Muscle of arm (tissue), 14 donors: ENCODE results near the gene PAQR9. TPM values are rescaled to one million over a fixed set of nuclear protein-coding genes. Genes with fewer than 3 reads are reported as not detected.
A peak's percentile ranks its signal among the peaks of the same experiment; 100 is the strongest.
"Not testable (repeated sequence)": the region's sequence is repeated elsewhere in the genome, so short reads cannot be mapped to it uniquely, and the experiment has no call there.

ENCODE experiments used
- DNase-seq: peaks from one replicate; pipeline ENCODE4 v3.0.0-alpha.2; 2013
- long read RNA-seq, 11 donors: transcript quantifications; one replicate each; lab custom pipeline, GENCODE V29; 2026
- polyA plus RNA-seq, 12 donors: library from polyadenylated mRNA; unstranded; fragments of 120-200 nt; gene quantifications; one replicate each; pipeline ENCODE4 v1.2.1, GENCODE V29; 2013; ENCODE audit not compliant: insufficient read length in 12 of 12

Gene PAQR9
- polyA plus RNA-seq = under 1 TPM in 1 of 12 donors, not detected in 11; 0.27 TPM
- long read RNA-seq, donor 1 = 0 reads
- long read RNA-seq, donor 2 = 0 reads
- long read RNA-seq, donor 3 = 0 reads
- long read RNA-seq, donor 4 = 0 reads
- long read RNA-seq, donor 5 = 0 reads
- long read RNA-seq, donor 6 = 0 reads
- long read RNA-seq, donor 7 = 0 reads
- long read RNA-seq, donor 8 = 0 reads
- long read RNA-seq, donor 9 = 0 reads
- long read RNA-seq, donor 10 = 0 reads
- long read RNA-seq, donor 11 = 0 reads

DNA sequence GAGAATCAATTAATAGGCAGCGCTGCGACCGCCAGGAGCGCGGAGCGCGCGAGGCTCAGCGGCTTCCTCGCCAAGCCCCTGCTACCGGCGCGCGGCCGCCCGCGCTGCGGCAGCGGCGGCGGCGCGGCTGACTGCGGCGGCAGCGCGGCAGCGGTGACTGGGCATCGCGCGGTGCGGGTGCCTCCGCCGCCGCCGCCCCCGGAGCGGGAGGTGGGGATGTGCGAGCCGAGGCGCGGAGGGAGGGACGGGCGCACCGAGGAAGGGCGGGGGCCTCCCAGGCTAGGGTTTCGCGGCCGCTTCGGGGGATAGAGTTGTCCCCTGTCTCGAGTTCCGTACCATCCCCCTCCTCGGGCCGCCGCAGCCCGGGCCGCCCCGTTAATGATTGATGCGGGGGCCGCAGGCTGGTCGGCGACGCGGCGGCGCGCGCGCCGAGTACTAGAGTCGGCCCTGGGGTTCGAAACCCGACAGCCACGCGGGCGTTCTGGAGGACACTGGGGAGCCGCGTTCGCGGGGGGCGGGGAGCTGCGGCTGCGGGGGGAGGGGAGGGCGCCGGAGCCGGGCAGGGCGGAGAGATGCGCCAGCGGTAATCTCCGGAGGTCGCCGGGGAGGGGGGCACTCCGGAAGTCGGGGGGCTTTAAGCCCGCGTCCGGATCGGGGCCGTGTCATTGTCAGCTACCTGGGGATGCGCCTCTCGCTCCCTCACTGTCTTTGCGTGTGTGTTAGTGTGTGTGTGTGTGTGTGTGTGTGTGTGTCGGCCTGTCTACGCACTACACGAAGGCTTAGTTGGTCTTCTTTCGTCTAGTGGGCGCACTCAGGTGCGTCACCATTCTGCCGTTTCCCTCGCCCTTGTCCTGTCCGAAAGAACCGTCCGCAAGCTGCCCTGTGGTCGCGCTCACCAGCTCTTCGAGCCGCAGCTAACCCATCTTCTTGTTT is at the start of gene PAQR9:
Gene PAQR9, minus strand, starts transcription at position 159 of the 933 bp plus-strand sequence. CDS start 338 bp downstream, outside the sequence.
- DNase-seq = no peak

- no peak for DNase-seq
These were observed 48.2 kb upstream of the PAQR9 start for GRCh38 chr3:143011705-143012104.

DNA sequence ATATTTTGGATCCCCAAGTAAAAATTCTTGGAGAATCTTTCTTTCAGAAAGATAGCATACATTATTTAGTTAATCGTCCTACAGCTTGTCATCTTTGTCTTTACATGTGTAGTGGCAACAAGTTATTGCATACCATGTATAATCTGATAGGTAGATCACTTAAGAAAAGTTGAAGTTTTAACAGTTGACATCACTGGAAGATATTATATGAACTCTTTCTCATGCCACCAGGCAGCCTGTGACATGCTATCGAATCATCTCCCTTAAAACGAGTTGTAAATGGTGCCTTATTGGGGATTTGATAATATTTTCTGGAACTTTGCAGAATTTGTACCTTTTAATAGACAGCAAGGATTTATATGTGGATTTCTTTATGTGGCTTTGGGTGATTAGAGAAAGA is 46.5 kb upstream of the PAQR9 start:
- DNase-seq = no peak

GRCh38 chr3:143004823-143005222 is 41.3 kb upstream of the PAQR9 start:
- no peak for DNase-seq

DNA sequence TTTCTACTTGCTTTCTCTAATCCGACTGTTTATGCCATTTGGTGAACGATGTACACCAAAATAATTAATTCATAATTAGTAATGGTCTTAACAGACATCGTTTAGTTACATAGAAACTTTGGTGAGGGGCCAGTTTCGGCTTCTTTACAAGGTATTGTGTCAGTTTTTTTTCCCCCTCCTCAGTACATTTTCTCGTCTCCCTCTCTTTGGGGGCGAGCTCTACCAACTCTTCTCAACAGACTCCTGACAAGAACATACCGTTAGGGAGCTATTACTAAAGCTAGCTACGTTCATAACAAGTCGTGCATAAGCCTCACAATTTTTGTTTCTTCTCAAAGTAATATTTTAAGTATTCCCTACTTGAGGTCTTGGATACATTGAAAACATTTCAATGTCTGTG is 39.3 kb upstream of the PAQR9 start:
- DNase-seq = no peak

DNA sequence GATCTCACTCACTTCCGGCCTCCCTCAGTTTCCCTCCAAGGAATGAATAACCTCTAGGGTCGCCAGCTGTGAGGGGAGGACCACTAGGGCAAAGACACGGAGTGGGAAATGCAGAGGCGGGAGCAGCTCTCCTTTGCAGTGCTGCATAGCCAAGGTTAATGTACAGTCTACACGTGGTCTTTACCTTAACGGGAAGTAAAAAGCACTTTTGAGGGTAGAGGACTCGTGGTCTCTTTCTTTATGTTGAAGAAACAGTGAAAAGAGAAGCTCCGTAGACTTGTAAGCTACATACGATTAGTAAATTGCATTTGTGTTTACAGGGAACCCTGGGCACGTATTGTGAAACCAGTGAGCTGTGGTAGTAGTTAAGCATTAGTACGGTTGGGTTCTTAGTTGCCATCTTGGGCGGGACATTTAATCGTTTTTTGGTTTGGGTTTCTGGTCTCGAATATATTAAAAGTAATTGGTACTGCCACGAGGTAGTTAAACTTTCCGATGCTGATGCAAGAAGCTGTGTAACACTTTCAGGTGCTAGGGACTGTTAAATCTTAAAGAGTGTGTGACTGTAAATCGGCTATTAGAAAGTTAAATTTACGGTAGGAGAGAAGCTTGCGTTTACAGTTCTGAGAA is 38.7 kb upstream of the PAQR9 start:
- DNase-seq = peak; percentile 9

DNA sequence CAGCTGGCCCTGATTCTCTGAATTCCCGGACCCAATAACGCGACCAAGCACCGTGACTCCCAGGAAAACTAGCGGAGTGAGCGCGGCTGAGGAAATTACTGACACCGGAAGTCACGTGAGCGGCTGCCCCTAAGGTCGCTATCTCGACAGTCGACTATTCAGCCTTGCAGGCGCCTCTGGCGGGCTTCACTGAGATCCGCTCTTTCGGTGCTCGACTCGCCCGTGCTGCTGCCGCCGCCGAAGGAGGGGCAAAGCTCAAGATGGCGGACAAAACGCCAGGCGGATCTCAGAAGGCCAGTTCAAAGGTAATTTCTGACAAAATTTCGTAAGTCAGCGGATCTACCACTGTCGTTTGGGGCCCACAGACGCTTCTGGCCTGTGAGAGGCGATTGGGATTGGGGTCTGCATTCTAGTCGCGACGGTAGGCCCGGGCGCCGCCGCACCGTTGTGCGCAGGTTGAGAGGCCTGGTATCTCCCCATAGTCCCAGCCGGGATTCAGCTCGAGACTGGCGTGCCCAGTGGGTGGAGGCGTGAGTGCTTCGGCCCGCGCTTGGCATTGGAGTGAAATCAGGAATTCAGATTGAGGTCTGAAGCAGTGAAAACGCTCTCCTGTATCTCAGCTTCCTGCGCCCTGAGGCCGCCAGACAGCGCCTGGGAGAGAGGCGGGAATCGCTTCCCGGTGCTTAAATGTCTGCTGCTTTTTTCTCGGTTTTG is 38.1 kb upstream of the PAQR9 start, which contains the start of gene U2SURP:
Gene U2SURP, plus strand, starts transcription at position 202 of the 714 bp plus-strand sequence. Its CDS starts 59 bp downstream, at position 261.
- DNase-seq = peak; percentile 98

GRCh38 chr3:143001034-143001368 is 37.5 kb upstream of the PAQR9 start:
- no peak for DNase-seq

DNA sequence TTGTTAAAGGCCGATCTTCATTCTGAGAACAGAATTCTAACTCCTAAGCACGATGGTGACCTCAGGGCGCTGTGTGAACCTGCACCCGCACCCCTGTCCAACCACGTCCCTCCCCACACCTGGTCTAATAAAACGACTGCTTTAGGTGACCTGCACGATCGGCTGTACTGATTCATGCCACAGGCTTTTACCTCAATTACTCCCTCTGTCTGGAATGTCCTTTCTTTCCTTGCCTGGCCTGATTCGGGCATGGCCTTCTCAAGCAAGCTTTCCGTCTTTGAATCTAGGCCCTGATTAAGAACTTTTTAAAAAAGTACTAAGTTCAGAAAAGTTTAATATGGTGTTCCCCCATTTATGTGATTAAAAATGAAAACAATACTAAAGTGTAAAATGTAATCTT is 37.1 kb upstream of the PAQR9 start:
- peak; percentile 9 for DNase-seq

- DNase-seq = no peak
These were observed 36.4 kb upstream of the PAQR9 start for GRCh38 chr3:142999881-143000280.

DNA sequence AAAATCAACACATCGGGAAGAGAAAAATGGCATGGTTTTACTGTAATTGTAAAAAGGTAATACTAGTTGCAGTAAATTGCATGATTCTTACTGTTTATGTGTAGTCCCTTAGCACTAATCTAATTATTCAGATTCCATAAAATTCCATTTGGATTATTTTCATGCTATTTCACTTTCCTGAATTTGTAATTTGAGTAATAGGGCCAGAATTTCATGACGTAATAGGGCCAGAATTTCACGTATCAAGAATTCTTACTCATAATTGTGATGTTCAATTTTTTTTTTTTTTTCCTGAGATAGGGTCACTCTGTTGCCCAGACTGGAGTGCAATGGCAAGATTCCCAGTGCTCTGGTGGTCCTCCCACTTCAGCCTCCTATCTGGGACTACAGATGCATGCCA is 35.0 kb upstream of the PAQR9 start:
- no peak for DNase-seq

DNA sequence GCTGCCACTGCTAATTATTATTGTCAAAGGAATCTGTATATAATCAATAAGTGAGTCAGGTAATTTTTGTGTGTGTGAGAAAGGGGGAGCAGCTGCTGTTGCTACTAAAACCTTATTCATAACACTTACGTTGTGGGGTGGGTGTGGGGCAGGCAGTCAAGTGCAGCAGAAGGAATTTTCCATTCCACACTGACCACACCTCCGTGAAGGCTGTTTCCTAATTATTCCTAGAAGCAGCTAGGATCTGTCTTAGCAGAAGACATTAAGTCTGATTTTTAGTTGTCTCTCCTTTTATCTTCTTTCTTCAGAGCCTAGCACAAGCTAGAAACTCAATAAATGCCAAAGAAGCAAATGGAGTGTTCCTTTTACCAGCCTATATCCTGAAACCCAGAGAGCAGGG is 33.9 kb upstream of the PAQR9 start:
- DNase-seq = no peak

- DNase-seq = peak; percentile 45
These were observed 30.5 kb upstream of the PAQR9 start for GRCh38 chr3:142993958-142994442.

GRCh38 chr3:142992323-142992722 is 28.8 kb upstream of the PAQR9 start:
- no peak for DNase-seq

- DNase-seq = no peak
These were observed 27.2 kb upstream of the PAQR9 start for GRCh38 chr3:142990721-142991120.

DNA sequence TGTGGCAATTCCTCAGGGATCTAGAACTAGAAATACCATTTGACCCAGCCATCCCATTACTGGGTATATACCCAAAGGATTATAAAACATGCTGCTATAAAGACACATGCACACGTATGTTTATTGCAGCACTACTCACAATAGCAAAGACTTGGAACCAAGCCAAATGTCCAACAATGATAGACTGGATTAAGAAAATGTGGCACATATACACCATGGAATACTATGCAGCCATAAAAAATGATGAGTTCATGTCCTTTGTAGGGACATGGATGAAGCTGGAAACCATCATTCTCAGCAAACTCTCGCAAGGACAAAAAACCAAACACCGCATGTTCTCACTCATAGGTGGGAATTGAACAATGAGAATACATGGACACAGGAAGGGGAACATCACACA is 25.4 kb upstream of the PAQR9 start:
- not testable (repeated sequence) for DNase-seq

- not testable (repeated sequence) for DNase-seq
These were observed 24.7 kb upstream of the PAQR9 start for GRCh38 chr3:142988221-142988620.

DNA sequence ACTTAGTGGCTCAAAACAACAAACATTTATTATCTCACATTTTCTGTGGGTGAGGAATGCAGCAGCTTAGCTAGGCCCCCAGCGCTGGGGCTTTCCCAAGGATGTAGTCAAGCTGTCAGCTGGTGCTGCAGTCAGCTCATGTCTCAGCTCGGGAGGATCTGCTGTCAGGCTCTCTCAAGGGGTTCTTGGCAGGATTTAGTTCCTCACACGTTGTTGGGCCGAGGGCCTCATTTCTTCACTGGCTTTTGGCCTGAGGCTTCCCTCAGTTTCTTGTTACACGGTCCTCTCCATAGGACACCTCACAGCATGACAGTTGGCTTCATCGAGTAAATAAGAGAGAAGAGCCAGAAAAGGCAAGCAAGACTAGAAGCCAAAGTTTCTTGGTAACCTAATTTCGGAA is 24.2 kb upstream of the PAQR9 start:
- DNase-seq = no peak

- DNase-seq = peak; percentile 23
These were observed 23.7 kb upstream of the PAQR9 start for GRCh38 chr3:142987080-142987700.

DNA sequence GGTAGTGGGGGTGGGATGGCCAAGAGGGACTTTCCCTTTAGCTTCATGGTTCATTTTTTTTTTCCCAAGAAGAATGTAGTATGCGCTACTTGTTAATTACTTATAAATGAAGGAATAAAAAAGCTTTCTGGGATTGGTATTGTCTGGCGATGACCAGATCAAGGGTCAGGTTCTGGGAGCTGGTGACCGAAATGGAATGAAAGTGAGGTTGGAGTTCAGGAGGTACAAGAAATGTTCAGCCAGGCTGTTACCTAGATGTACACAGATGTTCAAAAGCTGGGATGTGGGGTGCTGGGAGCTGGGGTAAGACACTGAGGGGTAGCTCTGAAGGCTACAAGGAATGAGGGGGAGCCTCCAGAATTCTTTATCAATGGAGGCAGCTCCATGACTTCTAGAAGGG is 20.8 kb upstream of the PAQR9 start:
- no peak for DNase-seq

GRCh38 chr3:142983318-142983717 is 19.8 kb upstream of the PAQR9 start:
- no peak for DNase-seq
